ENCODE results near the gene ANO1. TPM values are rescaled to one million over a fixed set of nuclear protein-coding genes. Genes with fewer than 3 reads are reported as not detected.
A peak's percentile ranks its signal among the peaks of the same experiment; 100 is the strongest.

ANO1 gene
- total RNA-seq, 4 donors from 2014 or later = 22.5 to 57.6 (median 41.4) TPM

DNA sequence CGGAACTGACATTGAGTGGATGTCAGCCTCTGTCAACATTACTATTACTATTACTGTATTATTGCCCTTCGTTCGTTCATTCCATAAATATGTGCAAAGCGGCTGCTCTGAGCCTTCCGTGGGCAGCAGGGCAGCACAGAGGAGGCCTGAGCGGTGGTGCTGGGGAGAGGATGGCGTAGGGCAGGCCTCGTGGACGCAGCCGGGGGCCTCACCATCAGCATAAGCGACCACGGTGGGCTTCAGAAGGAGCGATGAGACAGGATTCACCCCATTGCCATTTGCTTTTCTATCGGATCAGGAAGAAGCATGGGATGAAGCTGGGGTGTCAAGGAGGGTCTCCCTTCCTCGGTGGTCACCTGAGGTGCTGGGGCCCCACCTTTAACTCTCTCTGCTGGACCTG, 22.7 kb downstream of the ANO1 start:
- WGBS, 2 donors (ENCODE audit: low coverage in 1 of 2) = 89% methylated on average over 9 of the region's 15 CpGs; no CpG with 5 or more reads in 1 of the 2 donors
- Histone ChIP-seq H3K4me3 (no peak overlapping the region), H3K9me3 (no peaks in the 10 kb centered on the region), H3K27ac (no peak overlapping the region), H3K36me3 (no peaks in the 10 kb centered on the region), H3K4me1 (peaks cover 0 to 8% (median 0%) of the 10 kb centered on the region in 3 donors), H3K27me3 (no peaks in the 10 kb centered on the region)
- TF ChIP-seq EP300 (IDR thresholded peaks at IDR 0.05) = no peak
- no peak for TF ChIP-seq POLR2A (IDR thresholded peaks at IDR 0.05)
- TF ChIP-seq CTCF (IDR thresholded peaks at IDR 0.05) = no peak
- no peak for TF ChIP-seq POLR2AphosphoS5 (IDR thresholded peaks at IDR 0.05)
- ATAC-seq = no peak

GRCh38 chr11:70103256-70103975, 25.3 kb downstream of the ANO1 start:
- WGBS, 2 donors (ENCODE audit: low coverage in 1 of 2) = 81 to 91% methylated on average over 7 to 14 of the region's 25 CpGs
- Histone ChIP-seq H3K27ac (no peak overlapping the region), H3K36me3 (no peaks in the 10 kb centered on the region), H3K4me3 (no peak overlapping the region), H3K27me3 (no peaks in the 10 kb centered on the region), H3K9me3 (no peaks in the 10 kb centered on the region), H3K4me1 (peaks cover 0 to 28% (median 2%) of the 10 kb centered on the region in 3 donors)
- no peak for ATAC-seq
- TF ChIP-seq POLR2A (IDR thresholded peaks at IDR 0.05) = no peak
- TF ChIP-seq EP300 (IDR thresholded peaks at IDR 0.05) = no peak
- no peak for TF ChIP-seq CTCF (IDR thresholded peaks at IDR 0.05)
- TF ChIP-seq POLR2AphosphoS5 (IDR thresholded peaks at IDR 0.05) = no peak

DNA sequence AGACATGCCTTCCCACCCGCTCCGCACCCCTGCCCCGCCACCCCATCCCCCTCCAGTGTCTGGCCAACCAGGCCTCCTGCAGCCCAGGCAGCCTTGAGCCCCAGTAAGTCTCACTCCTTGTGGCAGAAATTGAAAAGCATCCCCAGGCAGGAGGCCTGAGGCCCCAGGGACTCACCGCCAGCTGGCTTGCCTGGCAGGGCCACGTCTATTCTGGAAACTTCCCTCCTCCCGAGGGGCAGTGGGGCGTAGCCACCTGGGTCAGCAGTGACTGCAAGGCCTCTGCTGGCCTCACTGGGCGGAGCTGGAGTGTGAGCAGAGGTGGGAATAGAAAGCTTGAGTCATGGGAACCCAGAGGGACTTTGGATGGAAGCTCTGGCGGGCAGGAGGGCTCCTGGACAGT, 26.3 kb downstream of the ANO1 start:
- ATAC-seq = no peak
- WGBS, 2 donors (ENCODE audit: low coverage in 1 of 2) = 100% methylated on average over 2 of the region's 9 CpGs; no CpG with 5 or more reads in 1 of the 2 donors

DNA sequence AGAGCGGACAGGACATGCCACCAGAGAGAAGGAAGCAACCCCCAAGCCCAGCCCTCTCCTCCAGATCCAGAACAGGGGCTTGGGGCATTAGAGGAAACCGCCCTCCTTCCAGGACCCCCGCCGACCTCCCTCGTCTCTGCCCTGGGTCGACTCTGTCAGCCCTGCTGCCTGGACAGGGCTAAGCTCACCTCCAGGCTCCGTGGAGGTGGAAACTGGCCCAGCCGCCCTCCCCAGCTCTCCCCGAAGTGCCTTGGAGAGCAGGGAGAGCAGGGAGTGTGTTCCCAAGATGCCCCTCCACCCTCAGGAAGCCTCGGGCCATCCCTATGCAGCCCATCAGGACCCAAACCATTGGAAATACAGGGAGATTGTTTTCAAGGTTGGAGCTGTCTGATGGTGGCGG, 26.8 kb downstream of the ANO1 start:
- no peak overlapping the region for H3K4me3 ChIP-seq
- peaks cover 0 to 35% (median 2%) of the 10 kb centered on the region in 3 donors for H3K4me1 ChIP-seq
- no peak for ATAC-seq
- no peaks in the 10 kb centered on the region for H3K9me3 ChIP-seq
- peak overlapping the region in 1 of 4 donors; percentile 47 for H3K27ac ChIP-seq
- WGBS, 2 donors (ENCODE audit: low coverage in 1 of 2) = no CpG with 5 or more reads among the region's 11 CpGs
- TF ChIP-seq POLR2AphosphoS5 (IDR thresholded peaks at IDR 0.05) = no peak
- no peak for TF ChIP-seq EP300 (IDR thresholded peaks at IDR 0.05)
- no peak for TF ChIP-seq CTCF (IDR thresholded peaks at IDR 0.05)
- no peak for TF ChIP-seq POLR2A (IDR thresholded peaks at IDR 0.05)
- no peaks in the 10 kb centered on the region for H3K27me3 ChIP-seq
- H3K36me3 ChIP-seq = no peaks in the 10 kb centered on the region

More for the DNA sequence above, 26.3 kb downstream of the ANO1 start:
- H3K4me3 ChIP-seq = no peak overlapping the region
- no peaks in the 10 kb centered on the region for H3K9me3 ChIP-seq
- H3K36me3 ChIP-seq = no peaks in the 10 kb centered on the region
- H3K27me3 ChIP-seq = no peaks in the 10 kb centered on the region
- H3K27ac ChIP-seq = no peak overlapping the region
- TF ChIP-seq POLR2A (IDR thresholded peaks at IDR 0.05) = no peak
- TF ChIP-seq EP300 (IDR thresholded peaks at IDR 0.05) = no peak
- TF ChIP-seq POLR2AphosphoS5 (IDR thresholded peaks at IDR 0.05) = no peak
- TF ChIP-seq CTCF (IDR thresholded peaks at IDR 0.05) = no peak
- peaks cover 0 to 35% (median 2%) of the 10 kb centered on the region in 3 donors for H3K4me1 ChIP-seq

DNA sequence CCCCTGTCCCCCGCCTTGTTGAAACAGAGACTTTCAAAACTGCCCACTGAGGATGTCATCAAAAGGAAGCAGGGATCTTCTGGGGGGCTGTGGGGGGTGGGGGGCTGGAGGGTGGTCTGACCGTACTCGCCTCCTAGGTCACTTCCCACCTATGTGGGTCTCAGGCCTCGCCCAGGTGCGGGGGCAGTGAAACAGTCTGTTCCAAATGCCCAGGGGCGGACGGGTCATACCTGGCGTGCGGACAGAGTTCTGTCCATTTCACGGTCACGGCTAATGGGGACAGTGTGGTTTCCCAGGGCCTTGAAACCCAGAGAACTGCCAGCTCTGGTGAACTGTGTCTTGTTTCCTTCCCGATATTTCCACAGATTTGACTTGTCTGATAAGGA, 27.2 kb downstream of the ANO1 start:
- TF ChIP-seq EP300 (IDR thresholded peaks at IDR 0.05) (no peak), POLR2A (IDR thresholded peaks at IDR 0.05) (no peak), CTCF (IDR thresholded peaks at IDR 0.05) (no peak), POLR2AphosphoS5 (IDR thresholded peaks at IDR 0.05) (no peak)
- H3K4me3 ChIP-seq = no peak overlapping the region
- peak overlapping the region in 1 of 4 donors; percentile 47 for H3K27ac ChIP-seq
- ATAC-seq = no peak
- no peaks in the 10 kb centered on the region for H3K9me3 ChIP-seq
- H3K36me3 ChIP-seq = no peaks in the 10 kb centered on the region
- 97% methylated on average over 7 of the region's 12 CpGs; no CpG with 5 or more reads in 1 of the 2 donors for WGBS, 2 donors (ENCODE audit: low coverage in 1 of 2)
- peaks cover 0 to 35% (median 2%) of the 10 kb centered on the region in 3 donors for H3K4me1 ChIP-seq
- H3K27me3 ChIP-seq = no peaks in the 10 kb centered on the region
